ENCODE data around the gene TRIM74.
"Not testable (repeated sequence)": the region's sequence is repeated elsewhere in the genome, so short reads cannot be mapped to it uniquely, and the experiment has no call there.

The TRIM74 gene

DNA sequence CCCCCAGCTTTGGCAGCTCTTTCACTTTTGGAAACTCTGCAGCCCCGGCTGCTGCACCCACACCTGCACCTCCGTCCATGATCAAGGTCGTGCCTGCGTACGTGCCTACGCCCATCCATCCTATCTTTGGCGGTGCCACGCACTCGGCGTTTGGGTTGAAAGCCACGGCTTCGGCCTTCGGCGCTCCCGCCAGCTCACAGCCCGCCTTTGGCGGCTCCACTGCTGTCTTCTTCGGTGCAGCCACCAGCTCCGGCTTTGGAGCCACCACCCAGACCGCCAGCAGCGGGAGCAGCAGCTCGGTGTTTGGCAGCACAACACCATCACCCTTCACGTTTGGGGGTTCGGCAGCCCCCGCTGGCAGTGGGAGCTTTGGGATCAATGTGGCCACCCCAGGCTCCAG, 26.3 kb downstream of the TRIM74 start:
- not testable (repeated sequence) for H3K27me3 Mint-ChIP-seq; H3K4me1 Mint-ChIP-seq (ENCODE audit: low read depth); H3K4me3 Mint-ChIP-seq; DNase-seq; H3K9me3 Mint-ChIP-seq; H3K27ac Mint-ChIP-seq
- peaks cover 52% of the 10 kb centered on the region for H3K36me3 Mint-ChIP-seq (ENCODE audit: low read depth)

DNA sequence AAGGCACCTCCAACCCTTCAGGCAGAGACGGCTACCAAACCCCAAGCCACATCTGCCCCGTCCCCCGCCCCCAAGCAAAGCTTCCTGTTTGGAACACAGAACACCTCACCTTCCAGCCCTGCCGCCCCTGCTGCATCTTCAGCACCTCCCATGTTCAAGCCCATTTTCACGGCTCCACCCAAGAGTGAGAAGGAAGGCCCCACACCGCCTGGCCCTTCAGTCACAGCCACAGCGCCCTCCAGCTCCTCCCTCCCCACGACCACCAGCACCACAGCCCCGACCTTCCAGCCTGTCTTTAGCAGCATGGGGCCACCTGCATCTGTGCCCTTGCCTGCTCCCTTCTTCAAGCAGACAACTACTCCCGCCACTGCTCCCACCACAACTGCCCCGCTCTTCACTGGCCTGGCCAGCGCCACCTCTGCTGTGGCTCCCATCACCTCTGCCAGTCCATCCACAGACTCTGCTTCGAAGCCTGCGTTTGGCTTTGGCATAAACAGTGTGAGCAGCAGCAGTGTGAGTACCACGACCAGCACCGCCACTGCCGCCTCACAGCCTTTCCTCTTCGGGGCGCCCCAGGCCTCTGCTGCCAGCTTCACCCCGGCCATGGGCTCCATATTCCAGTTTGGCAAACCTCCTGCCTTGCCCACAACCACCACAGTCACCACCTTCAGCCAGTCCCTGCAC, 27.1 kb downstream of the TRIM74 start:
- peaks cover 11% of the 10 kb centered on the region for H3K4me1 Mint-ChIP-seq (ENCODE audit: low read depth)
- not testable (repeated sequence) for H3K9me3 Mint-ChIP-seq, H3K27ac Mint-ChIP-seq, H3K27me3 Mint-ChIP-seq, H3K4me3 Mint-ChIP-seq, DNase-seq
- peaks cover 58% of the 10 kb centered on the region for H3K36me3 Mint-ChIP-seq (ENCODE audit: low read depth)

DNA sequence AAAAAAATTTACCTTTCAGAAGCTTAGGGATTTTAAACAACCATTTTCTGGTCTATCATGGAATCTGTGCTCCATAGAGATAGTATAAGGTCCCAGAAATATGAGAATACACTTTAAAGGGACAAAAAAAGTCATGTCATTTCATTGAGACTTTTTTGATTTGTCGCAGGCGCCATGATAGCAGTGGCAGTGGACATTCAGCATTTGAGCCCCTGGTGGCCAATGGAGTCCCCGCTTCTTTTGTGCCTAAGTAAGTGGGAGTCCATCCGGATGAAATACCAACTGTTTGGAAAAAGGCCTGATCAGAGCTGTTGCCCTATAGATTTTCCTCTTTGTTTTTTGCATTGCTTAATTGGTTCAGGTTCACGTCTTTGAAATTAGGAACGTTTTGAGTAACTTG, 41.0 kb downstream of the TRIM74 start:
- not testable (repeated sequence) for H3K27ac Mint-ChIP-seq, H3K9me3 Mint-ChIP-seq, DNase-seq, H3K27me3 Mint-ChIP-seq, H3K4me3 Mint-ChIP-seq
- H3K36me3 Mint-ChIP-seq (ENCODE audit: low read depth) = peaks cover 74% of the 10 kb centered on the region
- H3K4me1 Mint-ChIP-seq (ENCODE audit: low read depth) = peaks cover 28% of the 10 kb centered on the region

GRCh38 chr7:72927791-72928190, 41.5 kb downstream of the TRIM74 start:
- Mint-ChIP-seq H3K36me3 (ENCODE audit: low read depth) (peaks cover 76% of the 10 kb centered on the region), H3K4me1 (ENCODE audit: low read depth) (peaks cover 30% of the 10 kb centered on the region)
- H3K27me3 Mint-ChIP-seq = not testable (repeated sequence)

DNA sequence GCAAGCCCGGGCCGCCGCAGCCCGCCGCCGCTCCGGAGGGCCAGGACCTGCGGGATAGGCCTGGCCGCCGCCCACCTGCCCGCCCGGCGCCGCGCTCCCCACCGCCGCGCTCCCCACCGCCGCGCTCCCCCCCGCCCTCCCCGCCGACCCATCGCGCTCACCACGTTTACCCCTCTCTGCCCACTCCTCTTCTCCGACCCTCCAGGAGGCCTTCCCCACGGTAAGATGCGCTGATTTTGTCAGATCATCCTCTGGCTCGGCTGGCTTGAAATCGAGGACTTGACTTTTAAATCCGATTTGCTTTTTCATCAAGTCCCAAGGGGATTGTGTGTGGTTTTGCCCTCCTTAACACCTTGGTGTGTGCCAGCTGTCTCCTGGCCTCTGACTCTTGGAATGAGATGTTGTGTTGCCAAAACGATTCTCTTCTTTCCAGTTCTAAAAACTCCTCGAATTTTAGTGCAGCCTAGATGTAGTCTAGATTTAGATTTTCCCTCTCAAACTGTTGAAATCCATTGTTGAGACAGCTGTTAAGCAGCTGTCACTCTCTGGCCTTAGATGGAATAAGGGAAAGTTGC, 43.6 kb downstream of the TRIM74 start:
- peaks cover 79% of the 10 kb centered on the region for H3K36me3 Mint-ChIP-seq (ENCODE audit: low read depth)
- no peak for DNase-seq
- H3K4me1 Mint-ChIP-seq (ENCODE audit: low read depth) = peaks cover 34% of the 10 kb centered on the region
- H3K9me3 Mint-ChIP-seq = no peaks in the 10 kb centered on the region
- no peaks in the 10 kb centered on the region for H3K27me3 Mint-ChIP-seq
- peak overlapping the region; percentile 98 for H3K4me3 Mint-ChIP-seq
- peak overlapping the region; percentile 95 for H3K27ac Mint-ChIP-seq

More at GRCh38 chr7:72927791-72928190, 41.5 kb downstream of the TRIM74 start:
- H3K4me3 Mint-ChIP-seq, H3K27ac Mint-ChIP-seq, DNase-seq, H3K9me3 Mint-ChIP-seq: not testable (repeated sequence)

DNA sequence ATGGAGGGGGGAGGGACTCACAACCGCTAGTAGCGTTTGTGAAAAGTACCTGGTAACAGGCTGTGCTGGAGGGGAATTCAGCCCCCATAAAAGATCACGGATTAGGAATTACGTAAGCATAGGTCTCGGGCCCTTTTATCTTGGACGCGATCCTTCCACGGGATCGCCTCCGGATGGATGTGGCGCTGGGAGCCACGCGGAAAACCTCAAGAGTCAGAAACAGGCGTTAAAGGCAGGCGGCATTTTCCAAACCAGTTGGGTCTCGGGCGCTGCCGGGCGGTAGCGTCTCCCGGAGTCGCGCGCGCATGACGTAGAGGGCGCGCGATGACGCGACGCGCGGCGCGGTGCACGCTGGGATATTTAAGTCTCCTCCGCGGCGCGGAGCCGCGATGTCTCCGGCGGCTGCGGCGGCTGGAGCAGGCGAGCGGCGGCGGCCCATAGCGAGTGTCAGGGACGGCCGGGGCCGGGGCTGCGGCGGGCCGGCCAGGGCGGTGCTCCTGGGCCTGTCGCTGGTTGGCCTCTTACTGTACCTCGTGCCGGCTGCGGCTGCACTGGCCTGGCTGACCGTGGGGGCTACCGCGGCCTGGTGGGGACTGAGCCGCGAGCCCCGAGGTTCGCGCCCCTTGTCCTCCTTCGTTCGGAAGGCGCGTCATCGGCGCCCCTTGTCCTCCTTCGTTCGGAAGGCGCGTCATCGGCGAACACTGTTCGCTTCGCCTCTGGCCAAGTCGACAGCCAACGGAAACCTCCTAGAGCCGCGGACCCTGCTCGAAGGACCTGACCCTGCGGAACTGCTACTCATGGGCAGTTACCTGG, 44.3 kb downstream of the TRIM74 start, which contains the start of gene POM121:
TSS of gene POM121 (plus strand) at position 363 of the 813 bp plus-strand sequence. CDS start at position 390, 27 bp downstream.
- peak; percentile 91 for DNase-seq
- H3K27ac Mint-ChIP-seq = peak within 1 kb of the TSS; percentile 99
- peaks cover 78% of the 10 kb centered on the region for H3K36me3 Mint-ChIP-seq (ENCODE audit: low read depth)
- H3K9me3 Mint-ChIP-seq = no peaks in the 10 kb centered on the region
- H3K27me3 Mint-ChIP-seq = no peaks in the 10 kb centered on the region
- H3K4me3 Mint-ChIP-seq = peak within 1 kb of the TSS; percentile 98
- H3K4me1 Mint-ChIP-seq (ENCODE audit: low read depth) = peaks cover 34% of the 10 kb centered on the region

DNA sequence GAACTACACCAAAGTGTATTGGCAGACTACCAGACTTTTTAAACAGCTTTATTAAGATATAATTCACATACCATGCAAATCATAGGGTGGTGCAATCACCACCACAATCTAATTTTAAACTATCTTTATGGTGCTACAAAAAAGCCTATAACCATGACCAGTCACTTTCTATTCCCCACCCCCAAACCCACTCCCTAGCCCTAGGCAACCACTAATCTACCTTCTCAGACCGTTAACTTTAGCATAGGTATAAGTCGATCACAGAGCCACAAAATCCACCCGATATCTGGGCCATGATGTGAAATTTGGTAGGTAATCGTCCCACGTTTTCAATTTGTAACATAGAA, 44.9 kb downstream of the TRIM74 start:
- no peak for DNase-seq

DNA sequence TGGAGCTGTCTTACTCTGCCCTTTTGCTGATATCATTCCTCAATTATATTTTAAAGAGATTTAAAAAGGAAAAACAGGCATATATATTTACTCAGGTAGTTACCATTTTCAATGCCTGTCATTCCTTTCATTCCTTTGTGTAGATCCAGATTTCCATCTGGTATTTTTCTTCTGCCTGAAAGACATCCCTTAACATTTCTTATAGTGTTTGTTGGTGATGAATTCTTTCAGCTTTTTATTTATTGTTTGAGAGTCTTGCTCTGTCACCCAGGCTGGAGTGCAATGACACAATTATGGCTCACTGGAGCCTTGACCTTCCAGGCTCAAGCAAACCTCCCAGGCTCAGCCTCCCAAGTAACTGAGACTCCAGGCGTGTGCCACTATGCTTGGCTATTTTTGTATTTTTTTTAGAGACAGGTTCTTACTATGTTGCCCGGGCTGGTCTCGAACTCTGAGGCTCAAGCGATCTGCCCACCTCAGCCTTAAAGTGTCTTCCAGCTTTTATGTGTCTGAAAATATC, 50.0 kb downstream of the TRIM74 start:
- Mint-ChIP-seq H3K27ac (peak overlapping the region; percentile 33), H3K4me3 (no peak overlapping the region), H3K9me3 (no peaks in the 10 kb centered on the region), H3K36me3 (ENCODE audit: low read depth) (peaks cover 76% of the 10 kb centered on the region), H3K4me1 (ENCODE audit: low read depth) (peaks cover 25% of the 10 kb centered on the region), H3K27me3 (no peaks in the 10 kb centered on the region)
- no peak for DNase-seq

More for the DNA sequence above, 44.9 kb downstream of the TRIM74 start:
- no peaks in the 10 kb centered on the region for H3K9me3 Mint-ChIP-seq
- peaks cover 78% of the 10 kb centered on the region for H3K36me3 Mint-ChIP-seq (ENCODE audit: low read depth)
- no peaks in the 10 kb centered on the region for H3K27me3 Mint-ChIP-seq
- peak overlapping the region; percentile 98 for H3K4me3 Mint-ChIP-seq
- H3K4me1 Mint-ChIP-seq (ENCODE audit: low read depth) = peaks cover 35% of the 10 kb centered on the region
- H3K27ac Mint-ChIP-seq = peak overlapping the region; percentile 99

DNA sequence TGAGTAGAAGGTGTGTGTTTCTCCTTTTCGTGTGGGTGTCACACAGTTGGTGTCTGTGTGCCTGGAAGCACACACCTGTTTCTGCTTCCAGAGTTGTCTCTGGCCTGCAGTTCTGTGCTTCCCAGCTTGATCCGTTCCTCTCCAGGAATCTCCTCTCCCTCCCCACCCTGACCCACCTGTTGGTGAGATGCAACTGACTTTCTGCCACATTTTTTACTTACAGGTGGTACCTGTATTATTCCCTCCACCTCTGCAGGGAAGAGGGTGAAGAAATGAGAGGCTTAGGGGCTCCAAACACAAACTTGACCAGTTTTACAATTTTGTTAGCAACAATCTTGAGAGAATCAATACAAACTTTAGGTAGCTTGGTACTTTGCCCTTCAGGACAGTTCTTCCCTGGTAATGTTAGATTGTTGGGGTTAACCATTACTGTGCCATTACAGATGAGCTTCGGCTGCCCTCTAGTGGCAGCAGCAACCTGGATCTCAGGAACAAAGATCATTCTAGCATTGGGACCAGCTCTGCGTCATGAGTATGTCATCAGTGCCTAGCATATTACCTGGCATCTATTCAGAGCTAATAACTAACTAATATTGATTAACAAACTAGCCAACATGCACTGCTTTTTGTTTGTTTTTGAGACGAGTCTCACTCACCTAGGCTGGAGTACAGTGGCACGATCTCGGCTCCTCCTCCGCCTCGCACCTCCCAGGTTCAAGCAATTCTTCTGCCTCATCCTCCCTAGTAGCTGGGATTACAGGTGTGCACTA, 54.3 kb downstream of the TRIM74 start:
- H3K4me1 Mint-ChIP-seq (ENCODE audit: low read depth) = peaks cover 37% of the 10 kb centered on the region
- H3K27ac Mint-ChIP-seq = peak overlapping the region; percentile 83
- H3K36me3 Mint-ChIP-seq (ENCODE audit: low read depth) = peaks cover 80% of the 10 kb centered on the region
- peak; percentile 70 for DNase-seq
- not testable (repeated sequence) for H3K27me3 Mint-ChIP-seq, H3K9me3 Mint-ChIP-seq, H3K4me3 Mint-ChIP-seq

DNA sequence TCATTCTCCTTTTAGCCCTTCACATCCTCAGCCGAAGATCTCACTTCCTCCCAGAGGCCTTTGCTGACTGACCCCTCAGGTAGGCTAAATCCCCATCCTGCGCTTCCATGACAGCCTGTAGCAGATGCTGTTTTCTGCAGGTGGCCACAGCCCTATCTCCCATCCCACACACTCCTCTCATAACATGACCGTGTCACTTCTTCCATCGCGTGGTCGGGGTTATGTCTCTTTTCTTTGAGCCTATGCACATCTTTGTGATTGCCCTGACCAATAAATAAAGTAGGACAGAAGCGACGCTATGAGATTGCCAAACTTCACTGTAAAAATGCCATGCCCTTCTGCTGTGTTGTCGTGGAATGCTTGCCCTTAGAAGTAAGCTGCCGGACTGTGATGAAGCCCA, 55.5 kb downstream of the TRIM74 start:
- H3K4me3 Mint-ChIP-seq, H3K27me3 Mint-ChIP-seq, DNase-seq, H3K9me3 Mint-ChIP-seq: not testable (repeated sequence)
- H3K4me1 Mint-ChIP-seq (ENCODE audit: low read depth) = peaks cover 41% of the 10 kb centered on the region
- H3K27ac Mint-ChIP-seq = peak overlapping the region; percentile 83
- peaks cover 81% of the 10 kb centered on the region for H3K36me3 Mint-ChIP-seq (ENCODE audit: low read depth)

DNA sequence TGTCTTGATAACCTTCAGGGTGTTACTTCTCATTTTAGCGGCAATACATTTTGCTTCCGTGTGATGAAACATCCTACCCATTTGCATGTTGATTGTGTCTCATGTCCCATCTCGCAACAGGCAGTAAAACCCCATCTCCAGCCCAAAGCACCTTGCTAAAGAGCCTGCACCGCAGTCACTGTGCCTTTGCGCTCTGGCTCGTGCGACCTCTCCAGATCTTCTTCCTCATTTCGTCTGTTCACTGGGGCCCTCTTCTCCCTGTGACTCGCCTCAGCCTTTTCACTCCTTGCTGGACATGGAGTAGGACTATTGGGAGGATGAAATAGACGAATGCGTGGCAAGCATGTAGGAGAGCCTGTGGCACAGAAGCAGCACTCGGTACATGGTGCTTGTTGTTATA, 57.9 kb downstream of the TRIM74 start:
- not testable (repeated sequence) for H3K27me3 Mint-ChIP-seq, H3K9me3 Mint-ChIP-seq, H3K4me3 Mint-ChIP-seq, DNase-seq
- Mint-ChIP-seq H3K4me1 (ENCODE audit: low read depth) (peaks cover 46% of the 10 kb centered on the region), H3K27ac (peak overlapping the region; percentile 83), H3K36me3 (ENCODE audit: low read depth) (peaks cover 82% of the 10 kb centered on the region)
